ENCODE data around the gene MAN1A2.

Gene MAN1A2

GRCh38 chr1:117541003-117541402, 173.8 kb downstream of the MAN1A2 start (continued):
- TF ChIP-seq ZNF621 (tag by site-specific recombination; IDR thresholded peaks at IDR 0.05) = no peak

GRCh38 chr1:117541585-117541984, 174.3 kb downstream of the MAN1A2 start:
- ChIA-PET POLR2A (no interaction called here), CTCF (interaction anchor here (0.9 to 10.2 kb wide), 7 partner anchors 7 to 217 kb away, joined by 3 to 67 read pairs (median 4); no protein-coding TSS in a partner anchor)
- Histone ChIP-seq H3K4me3 (ENCODE audit: low read depth, low read length) (no peak overlapping the region), H3K4me1 (ENCODE audit: control insufficient read depth, insufficient read depth, low read length) (no peaks in the 10 kb centered on the region), H3K36me3 (ENCODE audit: control insufficient read depth in 2 of 2, insufficient read depth in 1 of 2, low read length in 2 of 2) (no peaks in the 10 kb centered on the region), H3K9me3 (ENCODE audit: control insufficient read depth, insufficient read depth, low read depth, low read length) (no peaks in the 10 kb centered on the region), H3K27ac (ENCODE audit: extremely low read depth, low read depth, low read length) (no peak overlapping the region)
- TF ChIP-seq ATF2 (tag by site-specific recombination; IDR thresholded peaks at IDR 0.05; ENCODE audit: low read depth) (no peak), ZNF292 (tag by site-specific recombination; IDR thresholded peaks at IDR 0.05; ENCODE audit: borderline replicate concordance, low read depth) (no peak), ZNF391 (tag by site-specific recombination; IDR thresholded peaks at IDR 0.05; ENCODE audit: borderline replicate concordance, low read depth) (no peak), ZNF280C (tag by site-specific recombination; IDR thresholded peaks at IDR 0.05) (no peak), ZNF211 (tag by site-specific recombination; IDR thresholded peaks at IDR 0.05; ENCODE audit: low read depth) (no peak), ZSCAN5A (tag by site-specific recombination; IDR thresholded peaks at IDR 0.05) (no peak), PRDM2 (tag by site-specific recombination; IDR thresholded peaks at IDR 0.05; ENCODE audit: borderline replicate concordance) (no peak), FEZF1 (tag by site-specific recombination; IDR thresholded peaks at IDR 0.05) (no peak), GLIS1 (tag by site-specific recombination; IDR thresholded peaks at IDR 0.05) (no peak), ZNF221 (tag by site-specific recombination; IDR thresholded peaks at IDR 0.05; ENCODE audit: borderline replicate concordance) (no peak), ZNF560 (tag by site-specific recombination; IDR thresholded peaks at IDR 0.05; ENCODE audit: borderline replicate concordance) (no peak), REPIN1 (tag by site-specific recombination; IDR thresholded peaks at IDR 0.05; ENCODE audit: low read depth) (no peak), ZNF302 (tag by site-specific recombination; IDR thresholded peaks at IDR 0.05; ENCODE audit: low read depth) (no peak), ZNF639 (tag by site-specific recombination; IDR thresholded peaks at IDR 0.05) (no peak)
